ENCODE results near the gene FGGY.

- TF ChIP-seq, protein P1, sequence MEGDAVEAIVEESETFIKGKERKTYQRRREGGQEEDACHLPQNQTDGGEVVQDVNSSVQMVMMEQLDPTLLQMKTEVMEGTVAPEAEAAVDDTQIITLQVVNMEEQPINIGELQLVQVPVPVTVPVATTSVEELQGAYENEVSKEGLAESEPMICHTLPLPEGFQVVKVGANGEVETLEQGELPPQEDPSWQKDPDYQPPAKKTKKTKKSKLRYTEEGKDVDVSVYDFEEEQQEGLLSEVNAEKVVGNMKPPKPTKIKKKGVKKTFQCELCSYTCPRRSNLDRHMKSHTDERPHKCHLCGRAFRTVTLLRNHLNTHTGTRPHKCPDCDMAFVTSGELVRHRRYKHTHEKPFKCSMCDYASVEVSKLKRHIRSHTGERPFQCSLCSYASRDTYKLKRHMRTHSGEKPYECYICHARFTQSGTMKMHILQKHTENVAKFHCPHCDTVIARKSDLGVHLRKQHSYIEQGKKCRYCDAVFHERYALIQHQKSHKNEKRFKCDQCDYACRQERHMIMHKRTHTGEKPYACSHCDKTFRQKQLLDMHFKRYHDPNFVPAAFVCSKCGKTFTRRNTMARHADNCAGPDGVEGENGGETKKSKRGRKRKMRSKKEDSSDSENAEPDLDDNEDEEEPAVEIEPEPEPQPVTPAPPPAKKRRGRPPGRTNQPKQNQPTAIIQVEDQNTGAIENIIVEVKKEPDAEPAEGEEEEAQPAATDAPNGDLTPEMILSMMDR (IDR thresholded peaks at IDR 0.05; ENCODE audit: low read depth, low read length): no peak
- no peak for TF ChIP-seq MAX (IDR thresholded peaks at IDR 0.05; ENCODE audit: low read depth, low read length)
Observed at GRCh38 chr1:59597420-59598119, 300.7 kb downstream of the FGGY start.
